Activated CD8-positive, alpha-beta memory T cell treated with anti-CD3 and anti-CD28 coated beads, Interleukin-2, amount 50 U/mL, for 4 hours (primary cell): Measurements from ENCODE around the gene C17orf75.

ENCODE experiments used
- DNase-seq: peaks from one replicate; pipeline ENCODE4 v3.0.0-alpha.2; 2020

Gene C17orf75

DNA sequence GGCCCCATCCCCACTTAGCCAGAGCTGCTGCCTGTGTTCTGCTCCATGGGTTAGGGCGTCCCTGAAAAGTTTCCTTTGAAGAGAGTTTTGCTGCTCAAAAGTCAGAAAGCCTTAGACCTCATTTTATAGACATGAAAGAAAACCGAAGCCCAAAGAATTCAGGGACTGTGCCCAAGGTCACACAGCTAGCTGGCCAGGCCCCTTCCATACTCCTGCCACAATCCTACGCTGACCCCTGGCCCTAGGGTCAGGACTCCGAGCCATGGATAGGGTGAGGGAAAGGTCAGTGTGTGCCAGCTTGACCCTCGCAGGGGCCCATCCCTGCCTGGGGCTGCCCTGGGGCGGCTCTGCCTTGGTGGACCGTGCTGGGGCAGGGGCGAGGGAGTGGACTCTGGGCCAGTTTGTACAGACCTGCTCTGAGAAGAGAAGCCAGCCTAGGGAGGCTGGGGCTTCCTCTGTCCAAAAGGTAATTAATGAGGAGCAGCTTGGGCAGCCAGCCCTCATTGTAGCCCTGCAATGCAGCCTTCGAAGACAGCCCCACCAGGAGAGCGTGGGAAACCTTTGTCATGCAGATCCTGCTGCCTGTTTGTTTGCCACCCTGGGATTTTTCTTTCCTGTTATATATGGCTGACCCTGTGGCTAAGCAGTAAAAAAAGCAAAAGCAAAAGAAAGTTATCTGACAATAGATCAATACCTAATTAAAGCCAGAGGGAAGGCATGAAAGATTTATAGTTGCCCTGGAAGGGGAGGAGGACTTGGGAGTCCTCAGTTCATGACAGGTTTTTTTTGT is 38.9 kb downstream of the C17orf75 start:
- no peak for DNase-seq

DNA sequence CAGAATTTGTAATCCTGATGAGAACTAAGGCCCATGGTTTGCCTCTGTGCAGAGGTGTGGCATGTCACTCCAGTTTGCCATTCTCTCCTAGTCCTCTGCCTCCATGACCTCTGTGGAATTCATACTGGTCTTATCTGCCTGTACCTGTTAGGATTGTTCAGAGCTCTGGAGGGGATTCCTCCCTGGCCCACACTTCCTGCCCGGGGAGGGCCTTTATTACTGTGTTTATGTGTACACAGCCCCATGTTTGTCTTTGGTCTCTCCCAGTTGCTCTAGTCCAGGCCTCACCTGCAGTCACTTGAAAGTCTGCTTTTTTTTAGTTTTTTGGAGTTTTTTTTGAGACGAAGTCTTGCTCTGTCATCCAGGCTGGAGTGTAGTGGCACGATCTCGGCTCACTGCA is 39.9 kb downstream of the C17orf75 start:
- DNase-seq: no peak

DNA sequence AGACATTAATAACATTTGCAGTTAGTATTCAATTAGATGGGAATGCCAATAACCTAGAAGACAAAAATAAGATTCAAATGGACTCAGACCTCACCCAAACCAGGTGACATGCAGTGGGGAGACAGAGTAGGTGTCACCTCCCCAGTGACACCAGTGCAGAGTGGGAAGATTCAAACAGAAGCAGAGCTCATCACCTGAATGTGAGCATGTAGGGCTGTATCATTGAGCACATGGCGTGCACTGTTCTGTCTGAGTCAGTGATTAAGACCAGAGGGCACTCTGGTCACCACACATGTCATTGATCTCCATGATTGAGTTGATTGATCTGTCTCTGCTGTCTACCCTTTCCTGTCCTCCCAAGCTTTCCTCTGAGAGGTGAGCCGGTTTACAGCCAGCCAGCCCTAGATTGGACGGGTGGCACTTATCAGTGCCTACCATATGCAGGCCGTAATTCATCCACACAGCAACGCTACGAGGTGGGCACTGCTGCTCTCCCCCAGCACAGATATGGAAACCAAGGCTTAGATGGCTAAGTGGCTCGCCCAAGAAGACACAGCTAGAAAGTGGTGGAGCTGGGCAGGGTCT is 42.3 kb downstream of the C17orf75 start:
- DNase-seq: no peak

DNA sequence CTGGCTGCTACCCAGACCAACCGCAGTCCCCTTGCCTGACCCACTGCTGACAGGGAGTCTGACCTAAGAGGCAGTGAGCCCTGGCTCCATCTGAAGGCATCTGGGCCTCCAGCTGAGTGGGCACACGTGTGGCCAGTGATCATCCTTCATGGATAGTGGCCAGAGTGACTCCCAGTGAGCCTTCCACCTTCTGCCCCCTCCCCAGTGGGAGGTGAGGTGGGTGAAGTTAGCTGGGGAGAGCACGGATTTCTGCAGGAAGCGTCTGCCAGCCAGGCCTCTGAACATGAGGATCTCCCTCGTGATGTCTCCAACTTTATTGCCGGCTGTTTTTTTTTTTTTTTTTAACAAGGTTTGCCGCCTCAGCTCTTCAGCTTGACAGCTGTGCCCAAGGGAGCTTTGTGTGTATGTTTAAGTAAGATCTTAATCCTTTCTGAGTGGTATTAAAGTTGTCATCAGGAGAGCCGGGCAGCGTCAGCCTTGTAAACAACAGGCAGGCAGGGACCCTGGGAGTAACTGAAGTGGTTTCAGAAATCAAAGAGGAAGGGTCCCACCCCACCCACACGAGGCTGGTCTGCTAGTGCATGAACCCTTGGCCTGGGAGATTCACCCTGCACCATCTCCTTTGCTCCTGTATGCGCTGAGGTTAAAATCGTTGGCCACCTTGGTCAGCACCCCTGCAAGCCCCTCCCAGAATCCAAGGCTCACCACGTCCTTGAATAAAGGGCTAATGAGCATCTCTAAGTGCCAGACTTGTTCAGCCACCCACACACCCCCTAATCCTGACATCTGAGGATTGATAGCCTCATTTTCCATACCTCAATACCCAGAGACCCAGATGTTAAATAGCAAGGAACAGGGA is 43.0 kb downstream of the C17orf75 start:
- DNase-seq: no peak

DNA sequence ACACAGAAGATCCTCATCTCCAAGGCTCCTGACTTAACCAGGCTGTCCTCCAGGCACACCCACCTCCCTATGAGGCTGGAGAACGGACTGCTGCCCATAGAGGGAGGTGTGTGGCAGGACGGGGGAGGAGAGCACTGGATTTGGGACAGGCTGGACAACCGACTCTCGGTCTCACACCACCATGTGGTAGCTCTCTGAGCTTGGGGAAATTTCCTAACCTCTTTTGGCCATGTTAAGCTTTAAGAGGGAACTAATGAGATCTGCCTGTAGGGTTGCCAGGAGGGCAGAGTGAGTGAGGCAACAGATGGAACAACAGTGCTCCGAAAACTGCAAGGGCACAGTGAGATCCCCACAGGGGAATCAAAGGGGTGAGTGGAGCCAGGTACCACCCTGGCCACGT is 43.7 kb downstream of the C17orf75 start:
- no peak for DNase-seq

DNA sequence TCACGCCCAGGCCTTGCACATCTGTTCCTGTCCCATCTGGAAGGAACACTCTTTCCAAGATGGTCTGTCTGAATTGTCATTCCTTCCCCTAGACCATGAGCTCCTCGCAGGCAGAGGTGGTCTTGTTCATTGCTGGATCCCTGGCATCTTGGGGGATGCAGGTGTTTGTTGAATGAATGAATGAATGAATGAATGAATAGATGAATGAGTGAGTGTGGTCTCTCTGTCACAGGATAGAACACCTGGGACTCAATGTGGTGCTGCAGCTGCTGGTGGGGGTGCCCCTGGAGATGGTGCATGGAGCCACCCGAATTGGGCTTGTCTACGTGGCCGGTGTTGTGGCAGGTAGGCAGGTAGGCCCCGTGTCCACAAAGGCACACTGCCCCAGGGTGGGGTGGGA is 44.1 kb downstream of the C17orf75 start:
- DNase-seq: no peak

DNA sequence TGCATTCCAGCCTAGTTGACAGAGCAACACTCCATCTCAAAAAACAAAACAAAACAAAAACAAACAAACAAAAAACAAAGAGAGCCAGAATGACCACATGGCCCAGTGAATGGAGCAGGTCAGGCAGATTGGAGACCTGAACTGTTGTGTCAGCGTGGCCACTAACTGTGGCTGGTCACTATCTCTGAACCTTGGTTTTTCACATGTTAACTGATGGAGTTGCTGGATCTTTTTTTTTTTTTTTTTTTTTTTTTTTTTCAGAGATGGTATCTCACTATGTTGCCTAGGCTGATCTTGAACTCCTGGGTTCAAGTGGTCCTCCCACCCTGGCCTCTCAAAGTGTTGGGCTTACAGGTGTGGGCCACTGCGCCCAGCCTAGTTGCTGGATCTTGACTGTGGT is 44.5 kb downstream of the C17orf75 start:
- no peak for DNase-seq

DNA sequence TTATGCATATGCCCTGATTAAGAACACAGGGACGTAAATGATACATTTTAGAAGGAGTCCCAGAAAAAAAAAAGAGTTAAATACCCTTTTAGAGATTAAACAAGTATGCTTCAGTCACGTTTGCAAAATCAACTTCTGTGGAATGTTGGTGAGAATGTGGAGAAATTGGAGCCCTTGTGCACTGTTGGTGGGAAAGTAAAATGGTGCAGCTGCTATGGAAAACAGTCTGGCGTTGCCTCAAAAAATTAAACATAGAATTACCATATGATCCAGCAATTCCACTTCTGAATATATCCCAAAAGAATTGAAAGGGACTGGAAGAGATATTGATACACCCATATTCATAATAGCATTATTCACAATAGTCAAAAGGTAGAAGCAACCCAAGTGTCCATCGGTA is 49.9 kb downstream of the C17orf75 start:
- no peak for DNase-seq

DNA sequence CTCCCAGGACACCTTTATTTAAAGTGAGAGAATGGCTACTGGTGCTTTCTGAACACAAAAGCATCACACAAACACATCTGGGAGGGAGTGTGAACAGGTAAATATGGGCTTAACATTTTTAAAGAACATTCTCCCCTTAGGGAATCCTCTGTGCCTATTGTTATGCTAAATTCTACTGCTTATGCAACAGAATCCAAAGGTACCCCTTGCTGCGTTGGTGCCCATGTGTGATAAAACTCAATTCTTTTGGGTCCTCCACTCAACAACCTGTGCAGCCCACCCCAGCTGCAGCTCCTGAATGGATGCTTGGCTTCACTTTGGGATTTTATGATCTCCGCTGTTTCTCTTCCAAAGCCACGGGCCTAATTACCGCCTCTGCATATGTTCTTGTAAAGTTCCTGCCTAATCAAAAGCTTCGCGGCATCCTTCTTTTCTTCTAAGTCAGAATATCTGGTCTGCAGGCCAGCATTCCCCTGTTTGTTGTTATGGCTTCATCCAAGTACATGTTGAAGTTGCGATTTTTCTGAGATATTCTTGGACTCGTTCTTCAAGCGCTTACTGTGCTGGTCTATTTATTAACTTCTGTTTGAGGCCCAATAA is 52.4 kb downstream of the C17orf75 start:
- DNase-seq: no peak

DNA sequence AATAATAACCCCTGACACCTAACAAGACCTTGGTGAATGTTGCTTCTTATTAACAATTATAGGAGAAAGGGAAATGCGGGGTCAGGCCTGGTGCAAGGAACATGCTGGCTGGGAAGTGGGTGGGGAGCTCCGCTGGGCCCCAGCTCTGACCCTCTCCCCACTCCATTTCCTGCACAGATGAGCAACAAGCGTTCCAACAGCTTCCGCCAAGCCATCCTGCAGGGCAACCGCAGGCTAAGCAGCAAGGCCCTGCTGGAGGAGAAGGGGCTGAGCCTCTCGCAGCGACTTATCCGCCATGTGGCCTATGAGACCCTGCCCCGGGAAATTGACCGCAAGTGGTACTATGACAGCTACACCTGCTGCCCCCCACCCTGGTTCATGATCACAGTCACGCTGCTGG is 53.4 kb downstream of the C17orf75 start:
- no peak for DNase-seq

DNA sequence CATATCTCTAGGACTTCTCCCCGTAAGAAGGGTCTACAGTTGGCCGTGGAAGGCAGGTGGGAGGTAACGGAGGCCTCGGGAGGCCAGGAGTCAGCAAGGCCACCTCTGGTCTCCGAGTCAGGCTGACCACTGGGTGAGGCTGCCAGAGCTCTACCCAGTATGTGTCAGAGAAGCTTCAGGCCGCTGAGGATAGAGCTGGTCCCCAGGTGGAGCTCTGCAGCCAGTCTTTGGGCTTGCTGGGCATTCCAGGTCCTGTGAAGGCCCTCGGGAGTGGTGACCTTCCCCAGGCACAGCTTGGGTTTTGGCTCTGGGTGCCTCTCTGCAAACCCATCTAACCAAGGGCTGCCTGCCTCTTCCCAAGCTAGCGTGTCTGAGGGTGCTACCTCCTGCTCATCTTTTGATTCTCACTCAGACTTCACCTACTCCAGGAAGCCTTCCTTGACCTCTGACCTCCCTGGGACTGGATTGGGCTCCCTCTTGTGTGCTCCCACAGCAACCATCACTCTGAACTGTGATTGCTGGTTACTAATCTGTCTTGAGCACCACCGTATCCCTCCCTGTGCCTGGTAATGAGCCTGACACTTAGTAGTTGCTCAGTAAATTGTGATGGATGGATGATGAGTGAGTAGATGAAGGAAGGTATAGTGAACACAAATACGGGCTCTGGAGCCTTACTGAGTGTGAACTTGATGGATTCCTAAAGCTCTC is 54.0 kb downstream of the C17orf75 start:
- no peak for DNase-seq

DNA sequence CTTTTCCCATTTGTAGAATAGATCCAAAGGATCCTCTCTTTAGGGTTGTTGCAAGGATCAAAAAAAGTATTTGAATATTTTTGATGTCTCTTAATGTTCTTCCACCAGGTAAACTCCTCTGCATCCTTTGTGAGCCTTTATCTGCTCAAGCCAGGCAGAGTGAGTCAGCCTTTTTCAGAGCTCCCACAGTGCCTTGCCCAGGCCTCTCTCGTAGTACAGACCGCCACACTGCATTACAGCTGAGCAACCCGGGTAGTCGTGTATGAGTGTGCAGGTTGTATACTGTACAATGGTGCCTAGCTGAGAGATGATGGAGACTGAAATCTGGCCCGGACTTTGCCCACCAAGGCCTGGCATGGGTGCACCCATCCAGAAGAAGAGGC is 55.5 kb downstream of the C17orf75 start:
- no peak for DNase-seq

DNA sequence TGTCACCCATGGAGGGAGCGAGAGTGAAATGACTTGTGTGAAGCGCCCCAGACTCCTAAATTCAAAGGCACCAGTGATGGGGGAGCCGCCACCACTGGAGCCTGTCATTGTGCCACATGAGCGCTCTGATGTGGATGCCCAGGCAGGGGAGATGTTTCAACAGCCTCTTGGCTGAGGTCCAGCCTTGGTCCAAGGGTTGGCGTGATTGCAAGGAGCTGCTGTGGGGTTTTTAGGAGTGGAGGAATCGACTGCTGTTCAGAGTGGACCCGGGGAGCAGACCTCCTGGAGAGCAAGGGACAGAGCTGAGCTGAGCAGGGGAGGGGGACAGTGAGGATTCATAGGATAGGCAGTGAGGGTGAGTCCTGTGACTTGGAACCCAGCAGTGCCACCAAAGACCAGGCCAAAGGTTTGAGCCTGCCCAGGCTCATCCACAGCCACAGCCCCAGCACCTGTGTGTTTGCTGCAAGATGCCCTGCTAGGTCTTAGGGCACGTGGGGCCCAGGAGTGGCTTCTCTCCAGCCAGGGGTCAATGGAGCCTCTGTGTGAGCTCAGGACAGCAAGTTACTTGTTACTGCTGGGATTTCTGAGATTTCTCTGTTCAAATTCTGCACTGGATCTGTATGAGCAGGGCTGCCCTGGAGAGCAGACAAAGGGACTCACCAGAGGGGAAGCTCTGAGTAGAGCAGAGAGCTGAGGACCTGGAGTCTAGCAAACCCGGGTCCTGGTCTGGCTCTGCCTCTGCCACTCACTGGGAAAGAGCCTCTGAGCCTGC is 56.0 kb downstream of the C17orf75 start:
- DNase-seq: no peak

DNA sequence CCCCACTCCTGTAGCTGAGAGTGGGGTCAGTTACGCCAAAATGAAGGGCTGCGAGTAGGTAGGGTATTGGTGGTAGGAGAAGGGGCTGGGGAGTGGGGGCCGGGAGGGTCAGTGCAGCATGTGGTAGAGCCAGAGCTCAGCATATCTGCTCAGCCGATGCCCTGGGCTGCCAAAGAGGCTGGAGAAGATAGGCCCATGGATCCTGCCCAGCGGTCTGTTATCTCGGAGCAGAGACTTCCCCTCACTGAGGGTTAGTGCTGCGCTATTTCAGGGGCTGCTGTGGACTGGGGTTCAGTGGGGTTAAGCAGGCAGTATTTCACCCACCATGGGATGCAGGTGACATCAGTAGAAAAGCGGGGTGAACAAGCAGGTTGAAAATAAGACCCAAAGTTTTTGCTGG is 56.7 kb downstream of the C17orf75 start:
- DNase-seq: no peak

DNA sequence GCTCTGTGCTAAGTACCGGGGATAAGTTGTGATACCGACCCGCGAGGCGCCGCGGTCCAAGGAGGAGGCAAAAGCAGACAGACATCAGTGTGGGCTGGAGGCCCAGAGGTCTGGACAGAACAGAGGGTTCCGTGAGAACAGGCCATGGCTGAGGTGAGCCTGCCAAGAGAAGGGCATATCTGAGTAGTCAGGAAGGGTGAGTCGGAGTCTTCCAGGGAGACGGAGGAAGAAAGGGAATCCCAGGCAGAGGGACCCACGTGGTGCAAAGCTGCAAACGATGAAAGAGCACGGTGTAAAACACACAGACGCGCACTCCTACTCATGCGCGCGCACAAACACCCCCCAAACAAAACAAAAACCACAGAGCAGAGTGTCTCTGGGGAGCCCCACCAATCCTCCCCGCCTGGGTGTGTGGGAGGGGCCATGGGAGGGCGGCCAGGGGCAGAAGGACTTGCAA is 58.2 kb downstream of the C17orf75 start:
- DNase-seq: no peak

DNA sequence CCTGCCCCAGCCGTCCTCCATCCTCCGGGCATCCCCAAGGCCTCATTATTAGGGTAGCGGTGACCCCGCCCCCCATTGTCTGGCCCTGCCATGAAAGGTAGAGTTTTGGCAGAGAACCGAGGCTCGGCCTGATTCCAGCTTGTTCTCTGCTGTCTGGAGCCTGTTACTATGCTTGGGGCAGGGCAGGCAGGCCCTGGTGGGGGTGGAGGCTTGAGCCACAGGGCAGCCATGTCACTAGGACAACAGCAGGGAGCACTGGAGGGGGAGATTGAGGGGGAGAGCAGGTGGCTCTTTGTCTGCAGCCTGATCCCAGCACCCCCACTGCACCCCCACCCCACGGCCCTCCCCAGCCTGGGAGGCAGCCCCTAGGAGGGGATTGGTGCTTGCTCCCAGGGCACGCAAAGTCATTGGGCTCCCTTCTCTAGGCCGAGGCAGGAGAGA is 60.9 kb downstream of the C17orf75 start:
- no peak for DNase-seq

DNA sequence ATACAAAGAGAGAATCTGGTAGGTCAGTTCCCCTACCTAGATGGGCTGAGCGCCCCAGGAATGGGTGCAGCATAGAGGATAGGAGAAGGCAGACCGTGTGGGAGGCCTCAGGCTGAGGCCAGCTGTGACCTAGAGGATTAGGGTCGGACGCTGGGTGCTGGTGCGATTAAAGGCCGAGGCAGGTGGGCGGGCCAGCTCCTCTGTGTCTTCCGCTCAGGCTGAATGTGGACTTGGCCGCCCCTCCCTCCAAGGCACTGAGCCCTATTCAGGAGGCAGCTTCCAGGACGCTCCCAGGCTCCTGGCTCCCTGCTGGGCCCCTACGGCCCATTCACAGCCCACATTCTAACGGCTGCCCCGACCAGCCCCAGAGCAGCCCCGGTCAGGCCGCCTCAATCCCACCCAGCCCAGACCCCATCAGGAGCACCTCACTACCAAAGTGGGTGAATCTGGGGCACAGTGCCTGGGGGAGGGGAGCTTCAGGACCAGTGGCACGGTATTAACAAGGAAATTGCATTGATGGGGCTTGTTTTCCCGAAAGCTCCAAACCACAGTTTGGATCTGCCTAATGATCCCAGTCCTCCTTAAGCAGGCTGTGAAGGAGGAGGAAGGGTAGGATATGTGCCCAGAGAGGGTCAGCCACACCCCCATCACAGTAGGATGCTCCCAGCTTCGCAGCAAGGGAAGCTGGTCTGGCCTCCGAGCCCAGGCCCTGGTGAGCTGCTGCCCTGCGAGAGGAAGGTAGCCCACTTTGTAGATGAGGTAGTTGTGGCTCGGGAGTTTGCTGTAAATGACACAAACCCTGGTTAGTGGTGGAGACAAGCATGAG is 61.9 kb downstream of the C17orf75 start:
- no peak for DNase-seq

DNA sequence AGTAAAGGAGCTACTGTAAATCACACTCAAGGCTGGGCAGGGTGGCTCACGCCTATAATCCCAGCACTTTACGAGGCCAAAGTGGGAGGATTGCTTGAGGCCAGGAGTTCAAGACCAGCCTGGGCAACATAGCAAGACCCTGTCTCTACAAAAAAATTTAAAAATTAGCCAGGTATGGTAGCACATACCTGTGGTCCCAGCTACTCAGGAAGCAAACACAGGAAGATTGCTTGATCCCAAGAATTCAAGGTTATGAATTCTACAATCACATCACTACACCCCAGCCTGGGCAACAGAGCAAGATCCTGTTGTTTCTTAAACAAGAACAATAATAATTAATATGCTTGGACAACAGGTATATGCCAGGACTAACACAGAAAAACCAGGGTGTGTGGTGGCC is 63.2 kb downstream of the C17orf75 start:
- no peak for DNase-seq
